Common myeloid progenitor, CD34-positive (primary cell): ENCODE measurements around the gene WDR45.

Experiments used
- CTCF ChIA-PET: fragments of 350-600 bp; sonication (Branson Sonifier 250); formaldehyde crosslinking; loops from one replicate; lab custom pipeline; 2021; ENCODE audit warnings: antibody characterized with exemption; lab: Charles Lee
- POLR2A ChIA-PET: fragments of 350-600 bp; sonication (Branson Sonifier 250); formaldehyde crosslinking; loops from one replicate; lab custom pipeline; 2021; ENCODE audit warnings: antibody characterized with exemption; lab: Charles Lee
- DNase-seq, 3 donors: peaks; one replicate each; pipeline versions ENCODE4 v3.0.0 to v3.0.0-alpha.2; 2013
- H3K27ac ChIP-seq, 2 experiments: 1 replicate in 1 of 2; 2 replicates in 1 of 2; pipeline ENCODE4 v1.7.0; 2013; ENCODE audit warnings: inconsistent platforms in 2 of 2, low read length in 2 of 2, mild to moderate bottlenecking in 2 of 2, low read depth in 1 of 2, moderate library complexity in 1 of 2; ENCODE audit not compliant: severe bottlenecking in 2 of 2, insufficient read depth in 1 of 2, poor library complexity in 1 of 2
- H3K27me3 ChIP-seq, 5 experiments: replicated peaks in 2 of 5; 1 replicate in 3 of 5; 2 replicates in 2 of 5; pipeline versions ENCODE4 v1.6.1 to v1.7.0; 2013; ENCODE audit warnings: low read length in 4 of 5, mild to moderate bottlenecking in 2 of 5, moderate library complexity in 2 of 5, inconsistent platforms in 1 of 5; ENCODE audit not compliant: insufficient read depth in 5 of 5, control insufficient read depth in 4 of 5
- H3K36me3 ChIP-seq, 4 experiments: 1 replicate in 2 of 4; 2 replicates in 2 of 4; pipeline versions ENCODE4 v1.6.1 to v1.7.0; 2013; ENCODE audit warnings: low read length in 3 of 4, control low read depth in 1 of 4, mild to moderate bottlenecking in 1 of 4; ENCODE audit not compliant: control insufficient read depth in 4 of 4, insufficient read depth in 4 of 4
- H3K4me1 ChIP-seq, 4 experiments: 1 replicate in 3 of 4; 2 replicates in 1 of 4; pipeline versions ENCODE4 v1.6.1 to v1.7.1; 2013; ENCODE audit warnings: low read length in 3 of 4, mild to moderate bottlenecking in 3 of 4, control low read depth in 1 of 4, inconsistent platforms in 1 of 4, moderate library complexity in 1 of 4; ENCODE audit not compliant: control insufficient read depth in 4 of 4, insufficient read depth in 4 of 4; ENCODE audit errors: control extremely low read depth in 1 of 4
- H3K4me3 ChIP-seq, 7 experiments: 1 replicate in 4 of 7; 2 replicates in 3 of 7; pipeline versions ENCODE4 v1.5.1 to v1.7.0; 2013; ENCODE audit warnings: mild to moderate bottlenecking in 7 of 7, low read length in 6 of 7, moderate library complexity in 6 of 7, inconsistent platforms in 2 of 7, low read depth in 2 of 7, control low read depth in 1 of 7; ENCODE audit not compliant: insufficient read depth in 4 of 7, control insufficient read depth in 1 of 7; ENCODE audit errors: extremely low read depth in 1 of 7
- H3K9me3 ChIP-seq, 5 experiments: 1 replicate in 4 of 5; 2 replicates in 1 of 5; pipeline versions ENCODE4 v1.6.1 to v1.7.1; 2013; ENCODE audit warnings: low read length in 4 of 5, mild to moderate bottlenecking in 2 of 5, inconsistent platforms in 1 of 5, low read depth in 1 of 5, moderate library complexity in 1 of 5; ENCODE audit not compliant: control insufficient read depth in 4 of 5, insufficient read depth in 2 of 5; ENCODE audit errors: control extremely low read depth in 1 of 5
- WGBS: methylation state at CpG from one replicate; pipeline ENCODE4 v1.1.5; 2013; ENCODE audit not compliant: insufficient coverage; 5-methylcytosine and 5-hydroxymethylcytosine counted together

Gene WDR45

DNA sequence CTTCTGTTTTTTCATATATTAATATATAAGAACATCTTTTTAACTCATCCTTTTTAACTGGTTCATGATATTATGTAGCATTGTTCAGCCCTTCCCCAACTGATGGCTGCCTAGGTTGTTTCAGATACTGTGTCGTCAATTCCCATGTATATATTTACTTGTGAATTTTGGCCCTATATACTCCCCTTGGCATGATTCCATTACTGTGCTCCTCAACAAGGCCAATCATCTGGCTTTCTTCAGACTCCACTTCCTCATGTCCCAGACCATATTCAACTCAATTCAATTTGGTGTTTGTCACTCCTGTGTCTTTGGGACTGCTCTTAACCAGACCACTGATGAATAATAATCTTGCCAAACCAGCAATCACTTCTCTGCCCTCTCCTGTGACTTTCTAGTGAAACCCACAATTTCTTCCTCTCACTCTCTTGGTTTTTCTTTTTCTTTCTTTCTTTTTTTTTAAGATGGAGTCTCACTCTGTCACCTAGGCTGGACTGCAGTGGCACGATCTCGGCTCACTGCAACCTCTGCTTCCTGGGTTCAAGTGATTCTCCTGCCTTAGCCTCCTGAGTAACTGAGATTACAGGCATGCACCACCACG, 2.7 kb upstream of the WDR45 start:
- Histone ChIP-seq H3K27ac (no peak overlapping the region), H3K36me3 (peaks cover 0 to 5% (median 2%) of the 10 kb centered on the region in 4 experiments), H3K9me3 (no peaks in the 10 kb centered on the region), H3K27me3 (no peaks in the 10 kb centered on the region), H3K4me1 (peaks cover 0 to 8% (median 5%) of the 10 kb centered on the region in 4 experiments), H3K4me3 (no peak overlapping the region)
- POLR2A ChIA-PET, result no interaction called here
- WGBS, result 93% methylated on average over 3 of the region's 4 CpGs
- DNase-seq, result no peak
- CTCF ChIA-PET, result no interaction called here

DNA sequence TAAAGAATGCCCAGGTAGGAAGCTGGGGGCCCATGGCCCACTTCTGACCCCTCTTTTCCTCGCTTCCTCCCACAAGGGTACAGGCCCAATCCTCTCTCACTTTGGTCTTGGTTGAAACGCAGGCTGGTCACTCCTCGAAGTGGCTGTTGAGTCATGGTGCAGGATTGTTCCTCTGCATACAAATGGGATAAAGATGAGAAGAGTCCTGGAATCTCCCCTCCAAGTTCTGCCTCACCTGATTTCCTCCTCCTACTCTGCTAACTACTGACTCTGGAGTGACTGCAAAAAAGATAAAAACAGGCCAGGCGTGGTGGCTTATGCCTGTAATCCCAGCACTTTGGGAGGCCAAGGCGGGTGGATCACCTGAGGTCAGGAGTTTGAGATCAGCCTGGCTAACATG, 1.7 kb downstream of the WDR45 start:
- H3K4me1 ChIP-seq, result peaks cover 0 to 17% (median 12%) of the 10 kb centered on the region in 4 experiments

GRCh38 chrX:49075347-49075746, 4.3 kb downstream of the WDR45 start:
- no peak overlapping the region for H3K4me3 ChIP-seq
- ChIA-PET POLR2A (no interaction called here), CTCF (interaction anchor here (1.6 kb wide), 1 partner anchor 31 kb away, joined by 4 read pairs; no protein-coding TSS in a partner anchor)
- peaks cover 0 to 20% (median 14%) of the 10 kb centered on the region in 4 experiments for H3K4me1 ChIP-seq
- DNase-seq, result peak in 2 of 3 donors; percentile 35 to 52
- WGBS, result 96% methylated on average over 9 of the region's 13 CpGs
- H3K27ac ChIP-seq, result no peak overlapping the region
- H3K27me3 ChIP-seq, result no peaks in the 10 kb centered on the region
- peaks cover 0 to 22% (median 6%) of the 10 kb centered on the region in 4 experiments for H3K36me3 ChIP-seq
- H3K9me3 ChIP-seq, result no peaks in the 10 kb centered on the region

More for the DNA sequence above, 1.7 kb downstream of the WDR45 start:
- DNase-seq, result no peak
- CTCF ChIA-PET, result no interaction called here
- Histone ChIP-seq H3K27ac (no peak overlapping the region), H3K27me3 (no peaks in the 10 kb centered on the region), H3K4me3 (no peak overlapping the region), H3K36me3 (peaks cover 0 to 22% (median 6%) of the 10 kb centered on the region in 4 experiments), H3K9me3 (no peaks in the 10 kb centered on the region)
- POLR2A ChIA-PET, result no interaction called here
- 89% methylated on average over 2 of the region's 5 CpGs for WGBS

GRCh38 chrX:49073601-49074575, 5.8 kb downstream of the WDR45 start, which contains the start of gene PRAF2:
PRAF2 (minus strand) TSS chrX:49074002; CDS start chrX:49073987, 15 bp downstream.
- peak within 1 kb of the TSS; percentile 46 to 76 (median 65) for H3K4me3 ChIP-seq
- H3K27me3 ChIP-seq, result no peaks in the 10 kb centered on the region
- H3K9me3 ChIP-seq, result no peaks in the 10 kb centered on the region
- H3K36me3 ChIP-seq, result peaks cover 0 to 23% (median 6%) of the 10 kb centered on the region in 4 experiments
- WGBS, result 35% methylated on average over 54 of the region's 61 CpGs
- peaks cover 0 to 16% (median 8%) of the 10 kb centered on the region in 4 experiments for H3K4me1 ChIP-seq
- no peak within 1 kb of the TSS for H3K27ac ChIP-seq
- ChIA-PET CTCF (no interaction called here), POLR2A (interaction anchor here (0.5 to 0.8 kb wide), 2 partner anchors 39 to 90 kb away, joined by 3 to 4 read pairs; no protein-coding TSS in a partner anchor)
- peak; percentile 86 to 91 (median 89) for DNase-seq

- H3K9me3 ChIP-seq, result no peaks in the 10 kb centered on the region
- POLR2A ChIA-PET, result no interaction called here
- no peak for DNase-seq
- peak overlapping the region in 1 of 7 experiments; percentile 76 for H3K4me3 ChIP-seq
- peaks cover 0 to 16% (median 7%) of the 10 kb centered on the region in 4 experiments for H3K4me1 ChIP-seq
- WGBS, result 86% methylated on average over 9 of the region's 10 CpGs
- H3K36me3 ChIP-seq, result peaks cover 0 to 22% (median 5%) of the 10 kb centered on the region in 4 experiments
- H3K27ac ChIP-seq, result no peak overlapping the region
- no peaks in the 10 kb centered on the region for H3K27me3 ChIP-seq
- CTCF ChIA-PET, result no interaction called here
These were observed 7.0 kb downstream of the WDR45 start for GRCh38 chrX:49072712-49073095.

DNA sequence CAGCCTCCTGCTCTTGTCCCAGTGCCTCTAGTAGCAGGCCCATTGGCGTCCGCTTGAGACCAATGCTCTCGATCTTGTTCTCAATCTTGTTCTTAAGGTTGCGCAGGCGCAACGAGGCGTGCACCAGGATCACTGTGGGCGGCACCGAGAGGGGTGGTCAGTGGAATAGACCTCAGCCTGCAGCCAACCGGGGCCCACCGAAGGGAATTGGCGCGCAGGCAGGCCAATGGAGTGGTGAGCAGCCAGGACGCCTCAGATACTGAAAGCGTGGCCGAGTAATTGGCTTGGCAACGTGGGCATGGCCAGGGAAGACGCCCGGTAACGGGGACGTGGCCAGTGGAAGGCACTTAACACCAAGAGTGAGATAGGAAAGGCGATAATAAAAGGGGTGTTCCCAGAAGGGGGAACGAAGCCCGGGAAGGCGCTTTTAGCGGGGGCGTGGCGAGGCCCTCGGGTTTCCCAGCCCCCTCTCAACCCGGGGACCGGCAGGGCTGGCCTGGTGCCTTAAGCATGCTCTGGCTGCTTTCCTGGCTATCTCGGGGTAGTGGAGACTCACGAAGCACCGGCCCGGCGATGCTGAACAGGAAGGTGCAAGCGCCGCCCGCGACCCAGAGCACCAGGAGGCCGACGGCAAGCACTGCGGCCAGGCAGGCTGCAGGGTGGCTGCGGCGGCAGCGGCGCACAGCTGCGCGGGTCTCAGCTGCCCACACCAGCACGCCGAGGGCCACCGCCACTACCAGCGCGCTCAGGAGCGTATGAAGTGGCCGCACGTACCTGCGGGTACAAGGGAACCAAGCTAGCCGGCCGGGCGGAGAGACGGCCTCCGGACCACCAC, 7.6 kb downstream of the WDR45 start:
- no peak overlapping the region for H3K27ac ChIP-seq
- H3K9me3 ChIP-seq, result no peaks in the 10 kb centered on the region
- no peak for DNase-seq
- POLR2A ChIA-PET, result no interaction called here
- WGBS, result 73% methylated on average over 63 of the region's 63 CpGs
- H3K4me3 ChIP-seq, result peak overlapping the region in 1 of 7 experiments; percentile 10
- H3K36me3 ChIP-seq, result peaks cover 0 to 18% (median 2%) of the 10 kb centered on the region in 4 experiments
- no peaks in the 10 kb centered on the region for H3K27me3 ChIP-seq
- CTCF ChIA-PET, result no interaction called here
- peaks cover 0 to 16% (median 7%) of the 10 kb centered on the region in 4 experiments for H3K4me1 ChIP-seq
